GM12865 (cell line): ENCODE data around the gene DBX2.

Experiments used
- DNase-seq: peaks from one replicate; pipeline ENCODE4 v3.0.0; 2010; ENCODE audit warnings: low read depth
- H3K4me3 ChIP-seq: 2 replicates; pipeline ENCODE4 v1.5.1; 2011; ENCODE audit warnings: mild to moderate bottlenecking, low read depth, low read length, control low read depth
- TF ChIP-seq, protein P1 (sequence below): IDR thresholded peaks from 2 replicates; pipeline ENCODE4 v1.5.1; 2011; ENCODE audit warnings: low read length, control low read depth, low read depth, inconsistent platforms; ENCODE audit not compliant: insufficient read depth; ENCODE audit errors: missing control alignments

Gene DBX2

DNA sequence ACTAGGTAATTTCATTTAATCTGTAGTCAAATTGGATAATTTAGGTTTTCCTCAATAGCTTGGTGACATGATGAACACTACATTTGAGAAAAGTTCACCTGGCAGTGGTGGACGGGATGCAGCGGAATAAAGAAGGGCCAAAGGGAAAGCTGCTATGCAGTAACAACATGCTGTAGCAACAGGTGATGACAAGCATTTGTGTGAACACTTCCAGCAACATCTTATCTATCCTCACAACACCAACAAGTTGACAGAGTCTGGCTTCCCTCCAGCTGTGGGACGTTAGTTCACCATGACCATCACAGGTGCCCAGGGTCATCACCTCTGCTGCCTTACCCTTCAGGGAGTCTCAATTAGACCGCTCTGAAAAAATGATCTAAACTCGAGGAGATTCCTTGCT, 8.3 kb downstream of the DBX2 start:
- TF ChIP-seq, protein P1, sequence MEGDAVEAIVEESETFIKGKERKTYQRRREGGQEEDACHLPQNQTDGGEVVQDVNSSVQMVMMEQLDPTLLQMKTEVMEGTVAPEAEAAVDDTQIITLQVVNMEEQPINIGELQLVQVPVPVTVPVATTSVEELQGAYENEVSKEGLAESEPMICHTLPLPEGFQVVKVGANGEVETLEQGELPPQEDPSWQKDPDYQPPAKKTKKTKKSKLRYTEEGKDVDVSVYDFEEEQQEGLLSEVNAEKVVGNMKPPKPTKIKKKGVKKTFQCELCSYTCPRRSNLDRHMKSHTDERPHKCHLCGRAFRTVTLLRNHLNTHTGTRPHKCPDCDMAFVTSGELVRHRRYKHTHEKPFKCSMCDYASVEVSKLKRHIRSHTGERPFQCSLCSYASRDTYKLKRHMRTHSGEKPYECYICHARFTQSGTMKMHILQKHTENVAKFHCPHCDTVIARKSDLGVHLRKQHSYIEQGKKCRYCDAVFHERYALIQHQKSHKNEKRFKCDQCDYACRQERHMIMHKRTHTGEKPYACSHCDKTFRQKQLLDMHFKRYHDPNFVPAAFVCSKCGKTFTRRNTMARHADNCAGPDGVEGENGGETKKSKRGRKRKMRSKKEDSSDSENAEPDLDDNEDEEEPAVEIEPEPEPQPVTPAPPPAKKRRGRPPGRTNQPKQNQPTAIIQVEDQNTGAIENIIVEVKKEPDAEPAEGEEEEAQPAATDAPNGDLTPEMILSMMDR: no peak
- H3K4me3 ChIP-seq: no peak overlapping the region
- no peak for DNase-seq

DNA sequence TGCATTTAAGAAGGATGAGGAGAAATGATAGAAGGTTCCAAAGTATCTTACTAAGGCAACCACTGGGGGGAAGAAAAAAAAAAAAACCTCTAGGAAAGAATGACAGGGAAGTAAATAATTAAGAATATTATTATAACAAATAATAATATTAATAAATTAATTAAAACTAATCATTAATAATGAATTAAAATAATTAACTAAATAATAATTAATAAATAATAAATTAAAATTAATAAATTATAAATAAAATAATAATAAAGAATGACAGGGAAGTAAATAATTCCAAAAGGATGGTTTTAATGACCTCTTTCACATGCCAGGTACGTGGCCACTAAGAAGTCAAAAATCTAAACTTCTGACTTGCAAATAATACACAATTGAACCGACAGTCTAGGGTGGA, 9.9 kb downstream of the DBX2 start:
- no peak for DNase-seq
- H3K4me3 ChIP-seq: no peak overlapping the region
- TF ChIP-seq, protein P1: no peak

GRCh38 chr12:45039757-45040156, 11.1 kb downstream of the DBX2 start:
- DNase-seq: no peak
- TF ChIP-seq, protein P1: no peak
- H3K4me3 ChIP-seq: no peak overlapping the region

DNA sequence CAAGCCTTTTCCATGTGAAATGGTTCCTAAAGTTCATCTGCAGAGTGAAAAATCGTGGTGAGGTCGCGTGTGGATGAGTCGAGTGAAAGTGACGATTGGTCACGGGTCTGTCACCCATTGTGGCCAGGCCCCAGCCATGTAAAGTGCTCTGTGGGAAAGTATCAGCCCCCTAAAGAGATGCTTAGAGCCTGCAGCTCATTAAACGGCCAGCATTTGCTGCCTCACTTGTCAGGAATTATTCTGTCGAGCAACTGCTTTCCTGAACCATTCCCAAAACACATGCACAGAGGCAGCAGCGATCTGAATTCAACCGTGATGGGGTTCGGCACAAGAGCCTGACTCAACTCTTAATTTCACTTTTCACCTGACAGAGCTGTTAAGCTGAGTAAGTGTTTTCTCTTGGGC, 16.0 kb downstream of the DBX2 start:
- TF ChIP-seq, protein P1: no peak
- no peak overlapping the region for H3K4me3 ChIP-seq
- DNase-seq: no peak

- H3K4me3 ChIP-seq: no peak overlapping the region
- TF ChIP-seq, protein P1: no peak
- DNase-seq: no peak
Observed at GRCh38 chr12:45017916-45018315, 33.0 kb downstream of the DBX2 start.

- TF ChIP-seq, protein P1: no peak
- no peak for DNase-seq
- no peak overlapping the region for H3K4me3 ChIP-seq
Observed at GRCh38 chr12:45014396-45014795, 36.5 kb downstream of the DBX2 start.

GRCh38 chr12:45012749-45013148, 38.1 kb downstream of the DBX2 start:
- DNase-seq: no peak
- H3K4me3 ChIP-seq: no peak overlapping the region

More at GRCh38 chr12:45012749-45013148, 38.1 kb downstream of the DBX2 start:
- TF ChIP-seq, protein P1: no peak
